Natural killer cell (primary cell): ENCODE data around the gene NACC2. TPM values are rescaled to one million over a fixed set of nuclear protein-coding genes. Genes with fewer than 3 reads are reported as not detected.
A peak's percentile ranks its signal among the peaks of the same experiment; 100 is the strongest.

Experiments
- ATAC-seq, 3 donors: fragments of 150-1000 bp in 2 of 3; fragments of 200-7000 bp in 1 of 3; cut with Tn5 transposase; 1 replicate in 1 of 3; 2 replicates in 2 of 3; pipeline ENCODE4 v1.10.0; 2021; ENCODE audit warnings: mild to moderate bottlenecking in 2 of 3, moderate library complexity in 2 of 3
- DNase-seq, 2 donors: peaks; one replicate each; pipeline versions ENCODE4 v3.0.0 to v3.0.0-alpha.2; 2013 to 2021; ENCODE audit warnings: mixed read lengths in 1 of 2
- H3K27ac ChIP-seq: one replicate; pipeline ENCODE4 v1.5.1; 2013; ENCODE audit warnings: mild to moderate bottlenecking, low read length
- H3K27me3 ChIP-seq: one replicate; pipeline ENCODE4 v1.6.1; 2013; ENCODE audit warnings: low read length; ENCODE audit not compliant: control insufficient read depth, insufficient read depth
- H3K36me3 ChIP-seq: one replicate; pipeline ENCODE4 v1.6.1; 2013; ENCODE audit warnings: low read length; ENCODE audit not compliant: control insufficient read depth, insufficient read depth
- H3K4me1 ChIP-seq: one replicate; pipeline ENCODE4 v1.6.1; 2013; ENCODE audit warnings: low read length; ENCODE audit not compliant: control insufficient read depth, insufficient read depth
- H3K4me3 ChIP-seq: one replicate; pipeline ENCODE4 v1.5.1; 2013; ENCODE audit warnings: low read length
- H3K9me3 ChIP-seq: one replicate; pipeline ENCODE4 v1.6.1; 2013; ENCODE audit warnings: low read length; ENCODE audit not compliant: control insufficient read depth, insufficient read depth
- H3K27ac Mint-ChIP-seq, 2 donors: one replicate each; pipeline ENCODE4 v1.8.0; 2022; ENCODE audit warnings: mild to moderate bottlenecking in 2 of 2, mixed read lengths in 2 of 2, moderate library complexity in 1 of 2
- H3K27me3 Mint-ChIP-seq, 2 donors: one replicate each; pipeline ENCODE4 v1.8.0; 2022; ENCODE audit warnings: low read depth in 2 of 2, mixed read lengths in 2 of 2
- H3K36me3 Mint-ChIP-seq: one replicate; pipeline ENCODE4 v1.8.0; 2022; ENCODE audit warnings: mixed read lengths
- H3K4me1 Mint-ChIP-seq, 2 donors: one replicate each; pipeline ENCODE4 v1.8.0; 2022; ENCODE audit warnings: mixed read lengths in 2 of 2
- H3K4me3 Mint-ChIP-seq: one replicate; pipeline ENCODE4 v1.8.0; 2022; ENCODE audit warnings: mild to moderate bottlenecking, moderate library complexity, mixed read lengths
- H3K9me3 Mint-ChIP-seq, 2 donors: one replicate each; pipeline ENCODE4 v1.8.0; 2022; ENCODE audit warnings: mixed read lengths in 2 of 2
- WGBS: methylation state at CpG from one replicate; pipeline ENCODE4 v1.1.7; 2013; ENCODE audit warnings: missing lambda C conversion rate; ENCODE audit not compliant: insufficient coverage; 5-methylcytosine and 5-hydroxymethylcytosine counted together
- intact Hi-C: fragments of 100-400 bp; cut with micrococcal nuclease; formaldehyde crosslinking; loops from one replicate; pipeline ENCODE4 v1.14.2; 2022
- total RNA-seq, 4 donors: library from RNA; stranded (reverse); fragments of 120-200 nt in 1 of 4; gene quantifications; one replicate each; pipeline versions ENCODE4 v1.2.3 to v1.2.4, GENCODE V29; 2013 to 2022
- TF ChIP-seq, protein P1 (sequence below): fragments of 200-600 bp; IDR thresholded peaks from one replicate; pipeline ENCODE4 v1.8.0; 2022; ENCODE audit warnings: antibody characterized with exemption

The NACC2 gene
- total RNA-seq, 3 donors from 2014 or later (not counting 1 experiment from before 2014, with no cell fraction given), result 14.5 to 21.6 (median 21.2) TPM

- Mint-ChIP-seq H3K4me1 (peaks cover 0 to 9% of the 10 kb centered on the region in 2 donors), H3K27ac (no peak overlapping the region), H3K36me3 (no peaks in the 10 kb centered on the region), H3K27me3 (no peaks in the 10 kb centered on the region), H3K9me3 (no peaks in the 10 kb centered on the region), H3K4me3 (no peak overlapping the region)
- Histone ChIP-seq H3K4me1 (peaks cover 20% of the 10 kb centered on the region), H3K9me3 (no peaks in the 10 kb centered on the region), H3K27me3 (no peaks in the 10 kb centered on the region), H3K36me3 (peaks cover 4% of the 10 kb centered on the region), H3K4me3 (no peak overlapping the region), H3K27ac (no peak overlapping the region)
- ATAC-seq (no peak), DNase-seq (no peak)
- intact Hi-C loops, result no loop called here
- 93% methylated on average over 14 of the region's 18 CpGs for WGBS
- TF ChIP-seq, protein P1, sequence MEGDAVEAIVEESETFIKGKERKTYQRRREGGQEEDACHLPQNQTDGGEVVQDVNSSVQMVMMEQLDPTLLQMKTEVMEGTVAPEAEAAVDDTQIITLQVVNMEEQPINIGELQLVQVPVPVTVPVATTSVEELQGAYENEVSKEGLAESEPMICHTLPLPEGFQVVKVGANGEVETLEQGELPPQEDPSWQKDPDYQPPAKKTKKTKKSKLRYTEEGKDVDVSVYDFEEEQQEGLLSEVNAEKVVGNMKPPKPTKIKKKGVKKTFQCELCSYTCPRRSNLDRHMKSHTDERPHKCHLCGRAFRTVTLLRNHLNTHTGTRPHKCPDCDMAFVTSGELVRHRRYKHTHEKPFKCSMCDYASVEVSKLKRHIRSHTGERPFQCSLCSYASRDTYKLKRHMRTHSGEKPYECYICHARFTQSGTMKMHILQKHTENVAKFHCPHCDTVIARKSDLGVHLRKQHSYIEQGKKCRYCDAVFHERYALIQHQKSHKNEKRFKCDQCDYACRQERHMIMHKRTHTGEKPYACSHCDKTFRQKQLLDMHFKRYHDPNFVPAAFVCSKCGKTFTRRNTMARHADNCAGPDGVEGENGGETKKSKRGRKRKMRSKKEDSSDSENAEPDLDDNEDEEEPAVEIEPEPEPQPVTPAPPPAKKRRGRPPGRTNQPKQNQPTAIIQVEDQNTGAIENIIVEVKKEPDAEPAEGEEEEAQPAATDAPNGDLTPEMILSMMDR, result no peak
Measured at GRCh38 chr9:136046554-136046920, 48.6 kb downstream of the NACC2 start.

- Mint-ChIP-seq H3K36me3 (no peaks in the 10 kb centered on the region), H3K4me1 (peaks cover 0 to 11% of the 10 kb centered on the region in 2 donors), H3K27ac (no peak overlapping the region), H3K27me3 (no peaks in the 10 kb centered on the region), H3K9me3 (no peaks in the 10 kb centered on the region), H3K4me3 (no peak overlapping the region)
- ATAC-seq (peak in 2 of 3 donors; percentile 29 to 31), DNase-seq (peak in 1 of 2 donors; percentile 3)
- peaks cover 4% of the 10 kb centered on the region for H3K36me3 ChIP-seq
- H3K4me1 ChIP-seq, result peaks cover 16% of the 10 kb centered on the region
- TF ChIP-seq, protein P1, result no peak
- H3K27me3 ChIP-seq, result no peaks in the 10 kb centered on the region
- H3K4me3 ChIP-seq, result no peak overlapping the region
- 87% methylated on average over 44 of the region's 44 CpGs for WGBS
- H3K27ac ChIP-seq, result no peak overlapping the region
- intact Hi-C loops, result no loop called here
- H3K9me3 ChIP-seq, result no peaks in the 10 kb centered on the region
Measured at GRCh38 chr9:136045595-136046553, 49.2 kb downstream of the NACC2 start.

- no peak overlapping the region for H3K4me3 Mint-ChIP-seq
- Histone ChIP-seq H3K9me3 (no peaks in the 10 kb centered on the region), H3K27me3 (no peaks in the 10 kb centered on the region), H3K4me1 (peaks cover 13% of the 10 kb centered on the region), H3K27ac (no peak overlapping the region), H3K36me3 (peaks cover 4% of the 10 kb centered on the region), H3K4me3 (no peak overlapping the region)
- H3K36me3 Mint-ChIP-seq, result no peaks in the 10 kb centered on the region
- no peaks in the 10 kb centered on the region for H3K27me3 Mint-ChIP-seq
- no peak for DNase-seq
- TF ChIP-seq, protein P1, result no peak
- no peaks in the 10 kb centered on the region for H3K9me3 Mint-ChIP-seq
- no peak overlapping the region for H3K27ac Mint-ChIP-seq
- 78% methylated on average over 16 of the region's 16 CpGs for WGBS
- no peak for ATAC-seq
- peaks cover 0 to 15% of the 10 kb centered on the region in 2 donors for H3K4me1 Mint-ChIP-seq
- intact Hi-C loops, result no loop called here
Measured at GRCh38 chr9:136044971-136045594, 50.0 kb downstream of the NACC2 start.
